HG02938 (cell line): ENCODE results near the gene GUCY1B1.

Experiments used
- ATAC-seq: cut with Tn5 transposase; IDR thresholded peaks from one replicate; pipeline ENCODE4 v1.9.1; 2021; ENCODE audit warnings: mild to moderate bottlenecking, moderate library complexity; ENCODE audit not compliant: unreplicated experiment

The GUCY1B1 gene

DNA sequence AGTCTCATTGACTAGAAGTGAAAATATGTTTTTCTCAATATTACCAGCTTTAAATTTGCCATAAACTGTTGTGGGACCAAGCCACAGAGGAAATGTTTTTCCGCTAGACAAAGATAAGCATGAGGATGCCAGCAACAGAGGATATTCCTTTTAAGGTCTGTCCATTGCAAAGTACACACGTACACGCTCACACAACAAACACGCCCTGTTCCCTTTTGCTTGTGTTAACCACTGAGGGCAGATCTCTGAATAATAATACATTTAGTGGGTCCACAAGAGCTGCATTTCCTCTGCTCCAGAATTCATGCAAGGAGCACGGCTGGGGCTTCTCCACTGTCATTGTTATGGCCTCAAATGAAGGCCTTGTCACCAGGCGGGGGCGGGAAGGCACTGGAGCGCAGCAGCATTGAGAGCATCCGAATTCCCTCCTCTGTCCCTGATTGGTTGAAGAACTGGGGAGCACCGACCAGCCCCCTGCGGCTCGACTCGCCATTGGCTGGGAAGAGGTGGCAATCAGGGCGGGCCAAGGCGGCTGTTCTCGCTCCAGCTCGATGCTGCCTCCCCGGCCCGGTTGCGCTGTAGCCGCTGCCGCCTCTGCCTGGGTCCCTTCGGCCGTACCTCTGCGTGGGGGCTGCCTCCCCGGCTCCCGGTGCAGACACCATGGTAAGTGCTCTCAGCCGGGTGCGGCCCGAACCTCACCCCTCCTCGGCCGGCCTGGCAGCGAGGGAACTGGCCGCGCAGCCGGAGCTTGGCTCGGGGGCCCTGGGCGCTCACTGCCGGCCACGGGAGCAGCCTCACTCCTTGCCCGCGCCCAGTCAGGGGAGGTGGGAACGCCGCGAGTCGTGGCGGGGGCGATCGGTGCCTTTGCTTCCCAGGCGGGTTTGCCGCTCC is at the start of gene GUCY1B1:
Gene GUCY1B1 (plus strand): TSS at position 541 of the 891 bp plus-strand sequence. CDS start 120 bp downstream, at position 661.
- peak; percentile 96 for ATAC-seq

DNA sequence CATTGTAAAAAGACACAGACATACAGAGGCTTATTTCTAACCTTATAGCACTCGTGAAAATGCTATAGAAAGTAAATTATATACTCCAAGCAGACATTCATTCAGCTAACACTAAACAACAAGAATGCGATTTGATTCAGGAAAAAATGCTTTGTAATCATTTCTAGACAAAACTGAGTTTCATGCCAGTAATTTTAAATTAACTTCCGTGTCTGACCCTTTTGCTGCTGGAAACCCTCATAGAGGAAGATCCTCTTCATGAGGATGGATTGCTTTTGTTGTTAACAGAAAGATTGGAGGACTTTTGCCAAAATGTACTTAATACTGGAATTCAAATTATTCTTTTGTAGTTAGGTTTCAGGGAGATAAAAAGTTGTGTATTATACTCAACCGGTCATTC is 48.9 kb upstream of the GUCY1B1 start:
- ATAC-seq, result no peak

DNA sequence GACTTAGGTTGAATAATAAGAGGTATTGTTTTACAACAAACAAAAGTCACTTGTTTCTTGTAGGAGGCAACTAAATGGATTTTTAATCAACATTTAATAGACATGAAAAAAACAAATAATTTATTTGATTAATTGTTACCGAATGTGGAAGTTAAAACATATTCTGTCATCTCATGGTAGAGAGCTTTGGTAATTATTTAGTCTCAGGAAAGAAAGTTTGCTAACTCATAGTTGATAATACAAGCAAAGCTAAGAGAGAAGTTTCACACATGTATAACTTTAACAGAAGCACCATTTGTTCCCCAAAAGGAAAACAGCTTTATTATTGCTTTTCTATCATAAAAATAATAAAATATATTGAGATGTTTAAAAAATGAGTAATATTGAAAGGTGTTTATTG is 47.3 kb upstream of the GUCY1B1 start:
- no peak for ATAC-seq

DNA sequence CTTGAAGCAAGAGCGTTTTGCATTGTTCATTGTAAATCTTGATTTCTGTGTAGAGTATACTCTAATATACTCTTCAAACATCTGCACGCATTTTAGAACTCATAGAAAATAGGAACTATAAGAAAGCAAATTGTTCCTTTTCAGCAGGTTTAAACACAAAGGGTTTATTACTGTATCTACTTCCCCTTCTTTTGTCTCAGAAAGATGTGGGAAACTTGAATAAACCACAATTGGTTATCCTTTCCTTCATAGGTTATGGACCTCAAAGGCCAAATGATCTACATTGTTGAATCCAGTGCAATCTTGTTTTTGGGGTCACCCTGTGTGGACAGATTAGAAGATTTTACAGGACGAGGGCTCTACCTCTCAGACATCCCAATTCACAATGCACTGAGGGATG is 46.0 kb upstream of the GUCY1B1 start:
- no peak for ATAC-seq

DNA sequence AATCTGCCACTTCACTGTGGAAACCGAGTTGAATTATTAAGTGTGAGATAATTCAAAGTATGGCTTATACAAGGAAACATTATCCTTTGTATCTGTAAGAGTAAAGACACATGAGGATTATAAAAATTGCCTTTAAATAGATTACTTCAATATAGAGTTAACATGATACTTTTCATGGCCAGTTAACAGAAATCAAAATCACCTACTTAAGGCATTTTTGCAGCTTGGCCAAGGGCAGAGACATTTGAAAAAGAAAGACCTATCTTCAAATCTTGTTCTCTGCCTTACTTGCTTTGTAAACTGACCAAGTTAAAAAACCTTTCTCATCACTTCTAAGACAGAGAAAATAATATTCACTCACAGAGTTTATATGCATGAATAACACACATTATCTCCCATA is 44.9 kb upstream of the GUCY1B1 start:
- no peak for ATAC-seq

DNA sequence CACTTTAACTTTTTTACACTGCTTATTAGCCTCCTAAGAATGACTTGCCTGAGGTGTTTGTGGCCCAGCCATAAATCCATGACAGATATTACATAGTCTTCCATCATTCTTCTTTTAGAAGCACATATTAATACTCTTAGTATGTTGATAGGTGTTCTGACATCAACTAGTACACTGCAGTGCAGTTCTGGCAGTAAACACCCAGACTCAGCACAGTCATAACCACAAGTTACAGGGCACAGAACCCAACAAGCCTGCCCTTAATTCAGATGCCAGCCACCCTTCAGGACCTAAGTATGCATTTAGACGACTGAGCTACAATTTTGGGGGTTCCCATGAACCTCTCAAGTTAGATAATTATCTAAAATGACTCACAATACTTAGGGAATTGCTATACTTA is 36.5 kb upstream of the GUCY1B1 start:
- ATAC-seq, result no peak

DNA sequence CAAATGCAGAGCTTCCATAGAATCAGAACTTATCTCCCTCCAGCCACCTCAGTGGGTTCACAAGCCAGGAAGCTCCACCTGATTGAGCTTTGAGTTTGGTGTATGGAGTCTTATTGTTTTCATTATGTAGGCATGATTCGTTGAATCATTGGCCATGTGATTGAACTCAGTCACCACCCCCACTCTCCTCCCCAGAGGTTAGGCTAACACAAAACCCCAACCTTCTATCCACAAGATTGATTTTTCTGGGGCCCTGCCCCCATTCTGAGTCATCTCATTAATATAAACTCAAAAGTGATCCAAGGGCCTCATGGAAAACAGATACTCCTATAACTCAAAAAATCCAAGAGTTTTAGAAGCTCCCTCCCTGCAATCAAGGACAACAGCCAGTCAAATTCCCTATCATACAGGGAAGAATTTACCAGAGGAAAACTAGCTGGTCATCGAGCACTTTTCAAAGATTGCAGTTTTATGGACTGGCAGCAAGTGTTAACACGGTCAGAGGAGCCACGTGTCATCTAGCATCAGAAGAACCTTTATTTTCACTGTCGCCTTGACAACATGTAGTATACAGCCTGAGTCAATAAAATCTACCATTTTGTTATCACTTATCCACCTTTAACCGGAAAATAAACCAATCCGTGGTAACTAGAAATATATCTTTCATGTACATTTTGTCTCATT is 35.9 kb upstream of the GUCY1B1 start:
- no peak for ATAC-seq

DNA sequence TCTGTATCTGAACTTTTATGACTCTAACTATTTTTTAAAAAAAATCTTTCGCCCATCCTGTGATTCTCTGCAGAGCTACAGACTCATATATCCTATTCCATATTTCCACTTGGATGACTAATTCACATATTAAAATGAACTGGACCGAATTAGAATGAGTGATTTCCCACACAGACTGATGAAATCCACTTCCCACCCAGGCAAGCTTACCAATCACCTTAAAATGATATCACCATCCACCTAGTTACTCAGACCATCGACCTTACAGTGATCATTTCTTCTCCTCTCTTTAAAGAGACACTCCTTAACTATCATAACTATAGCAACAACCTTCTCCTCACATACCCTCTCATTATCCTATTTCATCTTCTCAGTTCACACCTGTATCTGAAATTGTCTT is 34.1 kb upstream of the GUCY1B1 start:
- ATAC-seq, result no peak

DNA sequence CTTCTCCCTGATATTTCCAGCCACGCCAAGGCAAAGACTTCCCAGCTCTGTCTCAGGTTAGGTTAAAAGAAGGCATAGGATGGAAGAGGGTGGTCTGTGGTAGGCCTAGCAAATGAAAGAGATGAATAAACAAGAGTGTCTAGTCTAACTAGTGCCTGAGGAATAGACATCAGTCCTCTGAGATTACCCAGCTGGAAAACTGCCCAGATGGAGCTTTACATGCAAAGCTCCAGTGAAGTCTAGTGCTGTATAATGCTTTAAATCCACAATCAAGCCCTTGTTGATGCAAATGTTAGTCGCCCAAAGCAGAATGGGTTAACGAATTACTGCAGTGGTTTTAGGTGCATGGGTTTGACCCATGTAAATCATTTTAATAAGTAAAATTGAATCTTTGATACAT is 24.8 kb upstream of the GUCY1B1 start:
- no peak for ATAC-seq

DNA sequence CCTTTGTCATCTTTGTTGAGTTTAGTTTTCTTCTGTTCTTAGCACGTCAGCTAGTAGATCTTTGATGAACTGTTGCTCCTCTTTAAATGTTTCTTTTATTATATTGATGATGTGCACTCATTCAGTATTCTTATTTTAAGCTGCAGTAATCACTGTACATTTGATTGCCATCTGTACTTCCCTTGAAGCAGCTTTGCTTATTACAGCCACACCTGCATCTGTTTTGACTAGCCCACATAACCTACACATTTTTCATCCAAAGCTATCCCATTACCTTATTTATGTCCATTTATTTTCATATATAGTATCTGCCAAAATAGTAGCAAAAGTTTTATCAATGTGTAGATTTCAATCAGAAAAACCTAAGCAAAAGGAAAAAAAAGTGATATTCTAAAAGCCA is 23.9 kb upstream of the GUCY1B1 start:
- no peak for ATAC-seq

DNA sequence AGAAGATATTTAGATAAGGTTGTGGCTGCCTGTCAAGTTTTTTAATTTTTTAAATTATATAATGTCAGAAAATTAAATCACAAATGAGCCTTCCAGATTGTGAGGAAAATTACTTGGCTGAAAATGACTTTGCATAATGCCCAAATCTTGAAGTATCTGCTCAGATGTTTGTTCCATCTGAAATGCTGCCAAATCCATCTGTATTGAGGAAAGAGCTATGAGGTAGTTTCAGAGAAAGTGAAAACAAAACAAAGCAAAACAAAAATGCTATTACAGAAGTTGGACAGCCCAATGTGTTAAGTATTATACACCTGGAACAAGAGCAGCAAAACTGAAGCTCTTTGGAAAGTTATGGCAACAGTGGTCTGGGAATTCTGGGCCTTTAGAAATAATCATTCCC is 23.3 kb upstream of the GUCY1B1 start:
- no peak for ATAC-seq

DNA sequence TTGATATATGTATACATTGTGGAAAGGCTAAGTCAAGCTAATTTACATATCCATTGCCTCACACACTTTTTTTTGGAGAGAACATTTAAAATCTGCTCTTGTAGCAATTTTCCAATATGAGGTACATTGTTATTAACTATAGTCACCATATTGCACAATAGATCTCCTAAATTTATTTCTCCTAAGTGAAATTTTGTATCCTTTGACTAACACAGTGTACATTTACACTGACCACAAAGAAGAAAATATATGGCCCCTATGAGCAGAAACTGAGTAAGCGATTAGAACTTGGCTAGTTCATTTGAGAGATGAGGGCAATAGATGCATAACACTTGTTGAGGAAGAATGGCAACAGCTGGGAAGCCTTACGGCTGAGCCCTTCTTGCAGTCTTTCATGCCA is 20.3 kb upstream of the GUCY1B1 start:
- ATAC-seq, result no peak

DNA sequence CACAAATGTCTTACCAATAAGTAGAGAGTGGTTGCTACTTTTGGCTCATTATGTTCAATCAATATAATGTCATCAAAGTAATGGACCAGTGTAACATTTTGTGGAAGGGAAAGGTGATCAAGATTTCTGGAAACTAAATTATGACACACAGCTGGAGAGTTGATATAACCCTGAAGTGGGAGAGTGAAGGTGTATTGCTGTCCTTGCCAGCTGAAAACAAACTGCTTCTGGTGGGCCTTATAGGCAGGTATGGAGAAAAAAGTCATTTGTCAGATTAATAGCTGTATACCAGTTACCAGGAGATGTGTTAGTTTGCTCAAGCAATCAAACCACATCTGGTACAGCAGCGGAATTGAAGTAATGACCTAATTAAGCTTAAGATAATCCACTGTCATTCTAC is 17.3 kb upstream of the GUCY1B1 start:
- ATAC-seq, result no peak

DNA sequence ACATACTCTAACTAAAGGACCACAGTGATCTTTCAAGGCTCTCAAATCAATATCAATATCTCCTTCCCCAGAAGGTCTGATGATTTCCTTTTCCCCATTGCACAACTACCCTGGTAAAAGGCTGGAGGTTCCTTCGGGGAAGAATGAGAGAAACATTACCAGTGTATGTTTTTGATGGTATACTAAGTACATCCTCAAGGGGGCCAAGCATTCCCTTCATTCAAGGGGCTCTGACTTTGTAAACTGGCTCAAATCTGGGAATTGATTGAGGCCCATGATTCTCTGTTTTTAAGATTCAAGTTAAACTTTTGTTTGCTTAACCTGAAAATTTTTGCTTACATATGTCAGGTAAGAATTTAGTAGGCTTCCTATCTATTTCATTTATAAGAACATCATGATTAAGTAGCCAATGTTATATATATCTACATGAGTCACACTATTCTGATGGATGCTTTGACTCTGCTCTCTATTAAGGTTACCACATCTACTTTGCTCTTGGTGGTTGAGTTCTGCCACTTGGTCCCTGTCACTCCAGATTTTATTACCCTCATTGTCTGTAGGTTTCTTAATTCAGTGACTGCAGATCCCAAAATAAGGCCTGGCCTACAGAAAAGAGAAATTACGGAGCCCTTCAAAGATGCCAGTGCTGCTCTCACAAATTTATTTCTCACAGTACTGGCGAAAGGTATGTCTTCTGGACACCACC is 16.4 kb upstream of the GUCY1B1 start:
- no peak for ATAC-seq

DNA sequence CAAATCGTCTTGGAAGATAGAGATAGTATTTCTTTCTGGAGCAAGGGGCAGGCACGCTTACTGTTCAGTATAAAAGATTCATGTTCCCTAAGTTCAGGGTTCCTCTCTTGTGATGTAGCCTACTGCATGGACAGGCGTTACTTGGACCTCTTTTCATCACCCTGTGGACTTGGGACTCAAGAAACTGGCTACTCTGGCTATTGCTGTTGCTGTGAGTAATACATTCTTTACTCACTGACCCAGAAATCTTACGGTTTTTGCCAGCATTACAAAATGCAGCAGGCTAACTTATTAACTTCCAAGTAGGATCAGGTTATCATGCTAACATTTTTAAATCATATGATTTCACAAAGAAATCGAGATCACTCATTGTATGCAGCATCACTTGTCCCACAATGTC is 12.8 kb upstream of the GUCY1B1 start:
- ATAC-seq, result no peak

DNA sequence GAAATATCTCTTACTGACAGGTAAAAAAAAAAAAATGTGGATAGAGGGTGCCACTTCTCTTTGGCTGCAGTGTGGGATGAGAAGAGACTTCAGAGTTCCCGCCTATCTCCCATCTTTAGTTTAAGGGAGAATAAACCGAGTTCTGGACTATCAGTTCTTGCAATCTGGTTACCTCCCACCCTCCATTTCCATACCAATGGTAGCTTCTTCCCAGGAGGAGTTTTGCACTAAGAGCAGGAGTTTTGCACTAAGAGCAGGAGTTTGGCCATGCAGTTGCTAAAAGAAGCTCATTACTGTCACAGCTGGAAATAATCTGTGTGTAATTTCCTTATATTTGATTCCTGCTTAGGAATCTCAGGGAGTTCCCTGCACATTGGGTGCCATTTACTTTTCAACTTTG is 10.8 kb upstream of the GUCY1B1 start:
- ATAC-seq, result no peak

DNA sequence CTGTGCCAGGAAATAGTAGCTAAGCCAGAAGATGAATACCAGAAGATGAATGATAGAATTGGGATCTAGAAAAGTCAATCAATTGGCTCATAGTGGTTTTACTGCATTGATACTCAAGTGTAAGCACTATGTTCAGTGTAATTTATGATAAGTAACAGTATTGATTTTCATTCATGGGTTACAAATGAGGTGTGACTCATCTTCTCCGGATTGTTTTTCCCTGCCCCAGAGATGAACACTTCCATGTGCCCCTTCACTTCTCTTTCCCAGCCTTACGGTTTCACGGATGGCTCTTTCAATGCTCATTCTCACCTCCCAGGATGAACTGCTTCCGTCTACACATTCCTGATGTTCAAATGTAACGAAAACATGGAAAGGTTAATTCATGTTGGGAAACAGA is 9.8 kb upstream of the GUCY1B1 start:
- ATAC-seq, result no peak

DNA sequence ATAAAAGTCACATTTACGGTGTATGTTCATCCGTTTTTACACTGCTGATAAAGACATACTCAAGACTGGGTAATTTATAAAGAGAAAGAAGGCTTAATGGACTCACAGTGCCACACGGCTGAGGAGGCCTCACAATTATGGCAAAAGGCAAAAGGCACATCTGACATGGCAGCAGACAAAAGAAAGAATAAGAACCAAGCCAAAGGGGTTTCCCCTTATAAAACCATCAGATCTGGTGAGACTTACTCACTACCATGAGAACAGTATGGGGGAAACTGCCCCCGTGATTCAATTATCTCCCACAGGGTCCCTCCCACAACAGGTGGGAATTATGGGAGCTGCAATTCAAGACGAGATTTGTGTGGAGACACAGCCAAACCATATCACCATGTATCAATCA is 7.3 kb upstream of the GUCY1B1 start:
- no peak for ATAC-seq

DNA sequence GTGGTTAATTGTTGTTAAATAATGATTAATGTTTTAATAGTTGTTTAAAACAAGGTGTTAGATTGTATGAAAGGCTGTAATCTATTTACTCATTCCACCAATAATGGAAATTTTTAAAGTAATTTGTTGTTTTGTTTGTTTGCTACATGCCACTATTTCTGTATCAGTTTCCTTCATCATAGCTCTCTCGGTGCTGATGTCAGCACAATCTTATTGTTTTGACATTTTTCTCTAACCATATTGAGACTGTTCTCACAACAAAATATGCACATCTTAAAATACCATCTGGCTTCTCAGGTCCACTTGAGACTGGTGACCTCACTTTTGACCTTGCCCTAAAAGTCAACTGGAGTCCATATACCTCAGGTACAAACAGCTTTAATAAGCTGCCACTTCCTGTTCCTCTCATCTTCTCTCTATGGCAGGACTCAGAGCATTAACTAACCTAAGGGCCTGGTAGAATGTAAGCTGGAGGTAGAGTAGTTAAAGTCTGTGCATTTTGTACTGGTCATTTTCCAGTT is 1.0 kb upstream of the GUCY1B1 start:
- no peak for ATAC-seq

DNA sequence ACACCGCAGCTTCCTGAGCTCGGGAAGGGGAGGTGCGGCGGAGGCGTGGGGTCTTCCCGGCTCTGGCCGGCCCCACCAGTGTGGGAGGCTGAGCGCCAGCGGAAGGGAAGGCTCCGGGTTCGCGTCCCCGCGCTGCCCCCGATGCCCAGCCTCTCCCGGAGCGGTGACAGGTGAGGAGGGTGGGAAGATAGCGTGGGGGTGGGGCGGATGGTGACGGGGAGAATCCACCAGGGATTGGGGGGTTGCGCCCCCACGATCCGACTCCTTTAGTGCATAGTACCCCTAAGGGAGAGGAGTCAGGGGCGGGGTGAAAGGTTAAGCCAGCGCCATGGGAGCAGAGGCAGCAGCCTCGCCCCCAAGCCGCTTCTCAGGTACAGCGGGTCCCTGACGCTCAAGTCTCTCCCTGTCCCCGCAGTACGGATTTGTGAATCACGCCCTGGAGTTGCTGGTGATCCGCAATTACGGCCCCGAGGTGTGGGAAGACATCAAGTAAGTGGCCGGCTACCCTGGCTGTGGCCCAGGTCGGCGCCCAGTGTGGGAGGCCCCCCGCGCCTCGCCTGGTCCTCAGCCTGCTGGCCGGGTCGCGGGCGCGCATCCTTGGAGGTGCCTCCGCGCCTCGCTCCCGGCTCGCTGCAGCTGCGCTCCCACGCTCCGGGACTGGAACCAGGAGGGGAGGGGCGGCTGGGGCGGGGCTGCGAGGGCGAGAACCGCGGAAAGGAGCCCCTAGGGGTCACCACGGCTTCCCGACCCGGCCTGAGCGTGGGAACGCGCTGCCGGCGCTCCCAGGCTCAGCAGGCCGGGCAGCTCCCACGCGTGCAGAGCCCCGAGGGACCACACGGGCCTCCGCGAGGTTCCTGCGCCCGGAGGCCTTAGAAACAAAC is 791 bp downstream of the GUCY1B1 start:
- peak; percentile 18 for ATAC-seq

DNA sequence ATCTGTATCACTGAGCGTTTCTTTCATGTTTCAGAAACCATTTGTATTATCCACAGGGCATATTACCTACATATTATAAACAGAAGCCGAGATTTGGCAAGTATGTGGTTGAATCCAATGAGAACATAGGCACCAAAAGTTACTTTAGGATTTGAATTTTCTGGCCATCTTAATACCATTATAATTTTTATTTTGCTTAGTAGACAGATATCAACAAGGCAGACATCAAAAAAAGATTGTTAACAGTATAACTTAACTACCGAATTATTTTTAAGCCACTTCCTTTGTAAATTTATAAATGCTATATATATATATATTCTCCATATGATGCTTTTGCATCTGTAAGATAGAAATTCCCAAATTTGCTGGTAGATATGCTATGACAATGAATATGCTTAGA is 2.2 kb downstream of the GUCY1B1 start:
- ATAC-seq, result no peak
